ENCODE results near the gene LPIN3. TPM values are rescaled to one million over a fixed set of nuclear protein-coding genes. Genes with fewer than 3 reads are reported as not detected.

The LPIN3 gene
- total RNA-seq, 1 experiment from 2014 or later: 27.9 TPM

DNA sequence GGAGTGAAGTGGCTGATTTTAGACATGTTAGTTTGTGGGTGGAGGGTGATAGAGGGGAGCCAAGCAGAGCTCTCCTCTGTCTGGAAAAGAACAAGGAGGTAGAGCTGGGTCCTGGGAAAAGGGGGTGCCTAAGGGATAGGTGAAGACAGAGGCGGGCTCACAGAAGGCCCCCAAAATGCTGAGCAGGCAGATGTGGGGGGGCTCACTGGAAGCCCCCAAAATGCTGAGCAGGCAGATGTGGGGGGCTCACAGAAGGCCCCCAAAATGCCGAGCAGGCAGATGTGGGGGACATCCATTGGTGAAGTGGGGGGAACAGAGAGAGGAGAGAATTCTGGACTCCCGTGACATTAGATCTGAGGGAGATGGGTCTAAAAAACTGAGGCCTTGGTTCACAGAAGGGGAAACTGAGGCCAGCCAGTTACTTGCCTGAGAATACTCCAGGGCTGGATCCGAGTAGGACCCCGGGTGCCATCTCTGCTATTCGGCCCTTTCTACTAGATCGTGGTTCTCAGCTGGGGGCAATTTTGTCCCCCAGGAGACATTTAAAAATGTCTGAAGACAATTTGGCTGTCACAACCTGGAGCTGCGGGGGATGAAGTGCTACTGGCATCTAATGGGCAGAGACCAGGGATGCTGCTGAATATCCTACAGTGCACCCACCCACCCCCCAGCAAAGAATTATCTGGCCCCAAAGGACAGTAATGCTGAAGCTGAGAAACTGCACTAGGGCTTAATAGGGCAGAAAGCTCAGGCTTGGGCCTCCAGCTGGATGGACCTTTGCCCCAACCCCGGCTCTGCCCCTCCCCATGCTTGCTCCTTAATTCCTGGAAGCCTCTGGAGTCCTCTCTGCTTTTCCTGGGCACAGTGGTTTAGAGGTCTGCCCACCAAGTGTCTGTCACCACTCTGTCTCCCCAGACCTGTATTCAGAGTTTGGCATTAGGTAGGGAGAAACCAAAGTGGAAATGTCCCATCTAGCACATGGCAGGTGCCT lies 2.1 kb downstream of the LPIN3 start:
- Histone ChIP-seq H3K4me3 (ENCODE audit: low read length) (no peak overlapping the region), H3K27ac (ENCODE audit: low read length) (no peak overlapping the region), H2AFZ (ENCODE audit: low read length) (no peak overlapping the region), H3K9me2 (replicated peaks; ENCODE audit: low read length) (no peaks in the 10 kb centered on the region), H3K36me3 (ENCODE audit: low read depth, low read length) (no peaks in the 10 kb centered on the region), H4K20me1 (ENCODE audit: low read length) (no peaks in the 10 kb centered on the region), H3K9ac (ENCODE audit: low read length) (no peak overlapping the region), H3K4me1 (ENCODE audit: insufficient read depth, low read length) (peaks cover 15% of the 10 kb centered on the region), H3K27me3 (ENCODE audit: low read length) (no peaks in the 10 kb centered on the region), H3F3A (ENCODE audit: low read length, unreplicated experiment) (no peaks in the 10 kb centered on the region), H3K79me2 (ENCODE audit: low read length) (peaks cover 33% of the 10 kb centered on the region), H3K4me2 (ENCODE audit: low read length) (no peak overlapping the region), H3K9me3 (ENCODE audit: low read length) (no peaks in the 10 kb centered on the region)
- ATAC-seq (no peak), DNase-seq (no peak)
- ChIA-PET POLR2A (ENCODE audit: unreplicated experiment) (no interaction called here), CTCF (no interaction called here)
- TF ChIP-seq EZH2 (IDR thresholded peaks at IDR 0.05; ENCODE audit: low read length, unreplicated experiment) (no peak), EZH2phosphoT487 (IDR thresholded peaks at IDR 0.05; ENCODE audit: borderline replicate concordance, low read length) (no peak)
- TF ChIP-seq, protein P1, sequence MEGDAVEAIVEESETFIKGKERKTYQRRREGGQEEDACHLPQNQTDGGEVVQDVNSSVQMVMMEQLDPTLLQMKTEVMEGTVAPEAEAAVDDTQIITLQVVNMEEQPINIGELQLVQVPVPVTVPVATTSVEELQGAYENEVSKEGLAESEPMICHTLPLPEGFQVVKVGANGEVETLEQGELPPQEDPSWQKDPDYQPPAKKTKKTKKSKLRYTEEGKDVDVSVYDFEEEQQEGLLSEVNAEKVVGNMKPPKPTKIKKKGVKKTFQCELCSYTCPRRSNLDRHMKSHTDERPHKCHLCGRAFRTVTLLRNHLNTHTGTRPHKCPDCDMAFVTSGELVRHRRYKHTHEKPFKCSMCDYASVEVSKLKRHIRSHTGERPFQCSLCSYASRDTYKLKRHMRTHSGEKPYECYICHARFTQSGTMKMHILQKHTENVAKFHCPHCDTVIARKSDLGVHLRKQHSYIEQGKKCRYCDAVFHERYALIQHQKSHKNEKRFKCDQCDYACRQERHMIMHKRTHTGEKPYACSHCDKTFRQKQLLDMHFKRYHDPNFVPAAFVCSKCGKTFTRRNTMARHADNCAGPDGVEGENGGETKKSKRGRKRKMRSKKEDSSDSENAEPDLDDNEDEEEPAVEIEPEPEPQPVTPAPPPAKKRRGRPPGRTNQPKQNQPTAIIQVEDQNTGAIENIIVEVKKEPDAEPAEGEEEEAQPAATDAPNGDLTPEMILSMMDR (conservative IDR thresholded peaks at IDR 0.05; ENCODE audit: low read depth, low read length): no peak
- BruUV-seq (replicated peaks): no TSS peak
- intact Hi-C loops (cut with micrococcal nuclease): loop anchor here (5.0 kb wide), 1 partner anchor 275 kb away; the partner anchor contains the start of gene CHD6

DNA sequence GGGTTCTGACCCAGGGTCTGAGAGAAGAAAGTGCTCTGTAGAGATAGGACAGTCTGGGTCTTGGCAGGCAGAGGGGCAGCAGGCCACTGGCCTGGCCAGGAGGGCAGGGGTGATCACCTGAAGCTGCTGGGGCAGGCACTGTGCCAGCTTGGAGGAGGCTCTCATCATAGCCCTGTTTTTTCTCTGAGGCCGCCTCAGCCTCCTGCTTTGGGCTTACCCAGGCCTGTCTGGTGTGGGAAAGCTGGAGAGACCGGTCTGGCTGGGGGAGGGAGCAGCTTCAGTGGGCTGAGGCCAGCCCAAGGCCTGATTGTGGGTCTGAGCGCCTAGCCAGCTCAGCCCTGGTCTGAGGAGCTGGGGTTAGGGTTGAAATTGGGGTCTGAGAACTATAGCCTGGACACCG lies 3.9 kb downstream of the LPIN3 start:
- ATAC-seq: no peak
- Histone ChIP-seq H3K4me3 (ENCODE audit: low read length) (no peak overlapping the region), H3K27ac (ENCODE audit: low read length) (no peak overlapping the region)

More for the DNA sequence above, 3.9 kb downstream of the LPIN3 start:
- Histone ChIP-seq H3K4me2 (ENCODE audit: low read length) (no peak overlapping the region), H3F3A (ENCODE audit: low read length, unreplicated experiment) (no peaks in the 10 kb centered on the region), H3K4me1 (ENCODE audit: insufficient read depth, low read length) (peaks cover 11% of the 10 kb centered on the region), H3K9me3 (ENCODE audit: low read length) (no peaks in the 10 kb centered on the region), H3K9me2 (replicated peaks; ENCODE audit: low read length) (no peaks in the 10 kb centered on the region), H3K79me2 (ENCODE audit: low read length) (peaks cover 33% of the 10 kb centered on the region), H4K20me1 (ENCODE audit: low read length) (no peaks in the 10 kb centered on the region), H3K27me3 (ENCODE audit: low read length) (no peaks in the 10 kb centered on the region), H3K9ac (ENCODE audit: low read length) (no peak overlapping the region), H3K36me3 (ENCODE audit: low read depth, low read length) (peaks cover 6% of the 10 kb centered on the region; the same call in 1 of the 2 replicates), H2AFZ (ENCODE audit: low read length) (no peak overlapping the region)
- TF ChIP-seq EZH2phosphoT487 (IDR thresholded peaks at IDR 0.05; ENCODE audit: borderline replicate concordance, low read length): no peak
- TF ChIP-seq, protein P1 (conservative IDR thresholded peaks at IDR 0.05; ENCODE audit: low read depth, low read length): no peak
- no peak for TF ChIP-seq EZH2 (IDR thresholded peaks at IDR 0.05; ENCODE audit: low read length, unreplicated experiment)
- CTCF ChIA-PET: no interaction called here
- intact Hi-C loops (cut with micrococcal nuclease): loop anchor here (5.0 kb wide), 1 partner anchor 273 kb away; the partner anchor contains the start of gene CHD6
- no peak for DNase-seq
- no TSS peak for BruUV-seq (replicated peaks)
- POLR2A ChIA-PET (ENCODE audit: unreplicated experiment): no interaction called here

Measured in PC-3 (cell line).